ENCODE results near the gene OMD. TPM values are rescaled to one million over a fixed set of nuclear protein-coding genes. Genes with fewer than 3 reads are reported as not detected.
A peak's percentile ranks its signal among the peaks of the same experiment; 100 is the strongest.

The OMD gene
- total RNA-seq, 4 donors from 2014 or later = 0.11 to 21.9 (median 2.4) TPM

GRCh38 chr9:92432350-92432749 is 8.1 kb upstream of the OMD start:
- no peaks in the 10 kb centered on the region for H3K4me1 ChIP-seq
- no peak overlapping the region for H3K4me3 ChIP-seq
- DNase-seq = no peak
- H3K36me3 ChIP-seq = no peaks in the 10 kb centered on the region
- intact Hi-C loops (cut with DNase I) = no loop called here
- H3K27me3 ChIP-seq = no peaks in the 10 kb centered on the region
- no peaks in the 10 kb centered on the region for H3K9me3 ChIP-seq
- 64 to 84% methylated on average over 5 of the region's 5 CpGs for WGBS, 2 donors
- H3K27ac ChIP-seq = peak overlapping the region in 1 of 4 donors; percentile 50
- TF ChIP-seq, protein P1, sequence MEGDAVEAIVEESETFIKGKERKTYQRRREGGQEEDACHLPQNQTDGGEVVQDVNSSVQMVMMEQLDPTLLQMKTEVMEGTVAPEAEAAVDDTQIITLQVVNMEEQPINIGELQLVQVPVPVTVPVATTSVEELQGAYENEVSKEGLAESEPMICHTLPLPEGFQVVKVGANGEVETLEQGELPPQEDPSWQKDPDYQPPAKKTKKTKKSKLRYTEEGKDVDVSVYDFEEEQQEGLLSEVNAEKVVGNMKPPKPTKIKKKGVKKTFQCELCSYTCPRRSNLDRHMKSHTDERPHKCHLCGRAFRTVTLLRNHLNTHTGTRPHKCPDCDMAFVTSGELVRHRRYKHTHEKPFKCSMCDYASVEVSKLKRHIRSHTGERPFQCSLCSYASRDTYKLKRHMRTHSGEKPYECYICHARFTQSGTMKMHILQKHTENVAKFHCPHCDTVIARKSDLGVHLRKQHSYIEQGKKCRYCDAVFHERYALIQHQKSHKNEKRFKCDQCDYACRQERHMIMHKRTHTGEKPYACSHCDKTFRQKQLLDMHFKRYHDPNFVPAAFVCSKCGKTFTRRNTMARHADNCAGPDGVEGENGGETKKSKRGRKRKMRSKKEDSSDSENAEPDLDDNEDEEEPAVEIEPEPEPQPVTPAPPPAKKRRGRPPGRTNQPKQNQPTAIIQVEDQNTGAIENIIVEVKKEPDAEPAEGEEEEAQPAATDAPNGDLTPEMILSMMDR (IDR thresholded peaks at IDR 0.05) = no peak
- TF ChIP-seq POLR2A (IDR thresholded peaks at IDR 0.05) = no peak

DNA sequence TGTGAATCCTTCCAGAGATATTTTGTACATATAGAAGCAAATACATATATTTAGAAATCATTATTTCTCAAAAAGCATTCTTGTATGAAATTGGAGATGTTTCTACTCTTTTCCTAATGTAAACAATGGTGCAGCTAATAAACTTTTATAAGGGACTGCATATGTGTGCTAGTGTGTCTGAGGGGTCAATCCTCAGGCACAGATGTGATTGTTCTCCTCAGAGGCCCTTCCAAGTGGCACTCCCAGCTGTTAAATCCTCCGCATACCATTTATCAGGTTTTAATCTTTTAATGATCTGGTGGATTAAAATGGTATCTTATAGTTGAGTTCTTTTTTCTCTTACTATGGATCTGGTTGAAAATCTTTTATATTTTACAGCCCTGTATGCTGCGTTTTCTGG is 5.6 kb upstream of the OMD start:
- WGBS, 2 donors = 90 to 92% methylated on average over 2 of the region's 2 CpGs
- DNase-seq = no peak
- Histone ChIP-seq H3K27ac (no peak overlapping the region), H3K9me3 (no peaks in the 10 kb centered on the region), H3K27me3 (no peaks in the 10 kb centered on the region), H3K36me3 (no peaks in the 10 kb centered on the region), H3K4me1 (peaks cover 0 to 12% (median 0%) of the 10 kb centered on the region in 3 donors), H3K4me3 (no peak overlapping the region)
- intact Hi-C loops (cut with DNase I) = no loop called here
- no peak for TF ChIP-seq POLR2A (IDR thresholded peaks at IDR 0.05)
- TF ChIP-seq, protein P1 (IDR thresholded peaks at IDR 0.05) = no peak

DNA sequence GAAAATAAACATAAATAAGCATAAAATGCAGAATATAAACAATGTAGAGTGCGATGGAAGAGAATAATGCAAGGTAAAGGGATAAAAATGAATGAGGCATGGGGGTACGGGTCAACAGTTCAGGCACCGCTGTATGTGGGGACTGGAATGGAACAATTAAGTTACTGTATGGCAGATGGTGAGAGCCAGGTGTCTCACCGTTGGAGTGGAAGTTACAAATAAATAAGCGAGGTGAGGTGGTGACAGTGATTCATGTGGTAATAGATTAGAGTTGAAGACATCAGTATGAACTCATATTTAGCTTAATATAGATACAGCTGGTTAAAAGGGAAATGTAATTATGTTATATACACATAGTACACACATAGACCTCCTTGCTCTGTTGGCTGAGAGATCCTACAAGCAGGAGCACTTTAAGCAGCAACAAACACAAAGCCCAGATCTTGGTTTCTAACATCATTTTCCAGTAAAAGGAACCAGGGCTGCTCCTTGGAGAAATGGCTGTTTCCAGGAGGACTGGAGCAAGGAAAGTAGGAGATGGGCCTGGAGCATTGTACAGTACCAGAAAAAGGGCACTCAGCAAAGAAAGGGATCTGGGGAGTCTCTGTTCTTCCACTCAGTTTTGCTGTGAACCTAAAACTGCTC is 2.4 kb upstream of the OMD start:
- peaks cover 0 to 15% (median 0%) of the 10 kb centered on the region in 3 donors for H3K4me1 ChIP-seq
- no peak overlapping the region for H3K4me3 ChIP-seq
- no peaks in the 10 kb centered on the region for H3K36me3 ChIP-seq
- intact Hi-C loops (cut with DNase I) = no loop called here
- WGBS, 2 donors = 74 to 81% methylated on average over 5 of the region's 5 CpGs
- no peak for DNase-seq
- no peaks in the 10 kb centered on the region for H3K9me3 ChIP-seq
- TF ChIP-seq POLR2A (IDR thresholded peaks at IDR 0.05) = no peak
- TF ChIP-seq, protein P1 (IDR thresholded peaks at IDR 0.05) = no peak
- H3K27me3 ChIP-seq = no peaks in the 10 kb centered on the region
- H3K27ac ChIP-seq = peak overlapping the region in 1 of 4 donors; percentile 43

DNA sequence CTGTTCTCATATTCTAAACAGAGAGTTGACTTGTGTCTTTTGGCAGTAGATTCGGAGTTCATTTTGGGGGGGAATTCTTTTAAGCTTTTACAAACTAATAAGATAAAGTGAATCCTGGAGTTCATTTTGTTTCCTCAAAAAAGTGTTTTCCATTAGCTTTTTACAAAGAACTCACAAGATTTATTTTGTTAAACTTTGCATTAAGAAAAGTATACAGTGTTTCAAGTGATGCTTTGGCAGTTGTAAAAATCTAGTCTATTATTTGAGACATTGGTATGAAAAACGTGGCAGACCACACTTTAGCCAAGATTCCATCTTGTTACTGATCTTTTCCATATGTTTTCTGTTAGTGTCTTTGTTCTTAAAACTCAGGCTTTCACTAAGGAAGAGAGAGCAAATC is 1.2 kb upstream of the OMD start:
- Histone ChIP-seq H3K27ac (peak overlapping the region in 3 of 4 donors; percentile 43 to 49 (median 48)), H3K4me1 (peaks cover 0 to 17% (median 0%) of the 10 kb centered on the region in 3 donors), H3K27me3 (no peaks in the 10 kb centered on the region), H3K36me3 (no peaks in the 10 kb centered on the region), H3K4me3 (no peak overlapping the region), H3K9me3 (no peaks in the 10 kb centered on the region)
- WGBS, 2 donors = 51 to 70% methylated on average over 2 of the region's 2 CpGs
- intact Hi-C loops (cut with DNase I) = no loop called here
- no peak for DNase-seq
- TF ChIP-seq, protein P1 (IDR thresholded peaks at IDR 0.05) = no peak
- TF ChIP-seq POLR2A (IDR thresholded peaks at IDR 0.05) = no peak

- H3K4me1 ChIP-seq = peaks cover 0 to 17% (median 0%) of the 10 kb centered on the region in 3 donors
- peak overlapping the region in 1 of 4 donors; percentile 43 for H3K27ac ChIP-seq
- no peaks in the 10 kb centered on the region for H3K27me3 ChIP-seq
- peak overlapping the region in 3 of 4 donors; percentile 17 to 47 (median 29) for H3K4me3 ChIP-seq
- TF ChIP-seq, protein P1 (IDR thresholded peaks at IDR 0.05) = no peak
- TF ChIP-seq POLR2A (IDR thresholded peaks at IDR 0.05) = no peak
- no peaks in the 10 kb centered on the region for H3K36me3 ChIP-seq
- intact Hi-C loops (cut with DNase I) = no loop called here
- no peaks in the 10 kb centered on the region for H3K9me3 ChIP-seq
- 63 to 87% methylated on average over 2 of the region's 2 CpGs for WGBS, 2 donors
- no peak for DNase-seq
These were observed 659 bp downstream of the OMD start for GRCh38 chr9:92423612-92424011.
